Inflammatory macrophage treated with lipopolysaccharide for 4 hours (primary cell): ENCODE results near the gene TNRC18.

Experiments used
- DNase-seq: peaks from one replicate; pipeline ENCODE4 v3.0.0-alpha.2; 2020

Gene TNRC18

GRCh38 chr7:5448378-5449037 lies 24.9 kb upstream of the TNRC18 start:
- DNase-seq, result no peak

- no peak for DNase-seq
Measured at GRCh38 chr7:5445981-5446594, 22.5 kb upstream of the TNRC18 start.

DNA sequence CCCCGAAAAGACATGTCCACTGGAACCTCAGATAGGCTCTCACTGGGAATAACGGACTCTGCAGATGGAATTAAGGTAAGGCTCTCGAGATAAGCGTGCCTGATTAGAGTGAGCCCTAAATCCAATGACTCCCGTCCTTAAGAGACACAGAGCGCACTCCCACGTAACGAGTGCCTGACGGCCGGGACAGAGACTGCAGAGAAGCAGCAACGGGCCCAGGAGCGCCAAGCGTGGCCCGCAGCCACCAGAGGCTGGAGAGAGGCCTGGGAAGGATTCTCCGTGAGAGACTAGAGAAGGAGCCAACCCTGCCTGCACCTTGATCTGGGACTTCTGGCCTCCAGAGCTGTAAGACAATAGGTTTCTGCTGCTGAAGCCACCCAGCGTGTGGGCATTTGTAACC lies 20.0 kb upstream of the TNRC18 start:
- DNase-seq, result no peak

- DNase-seq, result no peak
Measured at GRCh38 chr7:5442757-5443305, 19.2 kb upstream of the TNRC18 start.

DNA sequence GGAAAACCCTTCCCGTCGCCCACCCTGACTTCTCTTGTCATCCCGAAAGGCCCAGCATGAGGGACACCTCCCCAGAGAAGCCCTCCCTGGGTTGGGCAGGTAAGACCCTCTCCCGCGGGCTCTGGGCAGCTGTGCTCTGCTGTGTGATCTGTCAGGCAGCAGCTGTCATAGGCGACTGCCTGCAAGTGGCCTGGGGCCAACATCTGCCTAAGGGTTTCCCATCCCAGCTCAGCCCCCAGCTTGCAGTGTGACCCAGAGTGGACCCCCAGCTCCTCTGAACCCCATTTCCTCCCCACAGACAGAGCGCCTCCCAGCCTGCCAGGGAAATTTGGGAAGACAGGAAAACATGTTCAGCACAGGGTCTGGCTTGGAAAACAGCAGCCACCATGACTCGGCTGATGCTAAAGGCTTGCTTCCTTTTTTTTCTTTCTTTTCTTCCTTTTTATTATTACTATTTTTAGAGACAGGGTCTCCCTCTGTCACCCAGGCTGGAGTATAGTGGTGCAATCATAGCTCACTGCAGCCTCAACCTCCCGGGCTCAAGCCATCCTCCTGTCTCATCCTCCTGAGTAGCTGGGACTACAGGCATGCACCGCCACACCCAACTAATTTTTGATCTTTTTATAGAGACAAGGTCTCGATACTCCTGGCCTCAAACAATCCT lies 18.3 kb upstream of the TNRC18 start:
- no peak for DNase-seq

DNA sequence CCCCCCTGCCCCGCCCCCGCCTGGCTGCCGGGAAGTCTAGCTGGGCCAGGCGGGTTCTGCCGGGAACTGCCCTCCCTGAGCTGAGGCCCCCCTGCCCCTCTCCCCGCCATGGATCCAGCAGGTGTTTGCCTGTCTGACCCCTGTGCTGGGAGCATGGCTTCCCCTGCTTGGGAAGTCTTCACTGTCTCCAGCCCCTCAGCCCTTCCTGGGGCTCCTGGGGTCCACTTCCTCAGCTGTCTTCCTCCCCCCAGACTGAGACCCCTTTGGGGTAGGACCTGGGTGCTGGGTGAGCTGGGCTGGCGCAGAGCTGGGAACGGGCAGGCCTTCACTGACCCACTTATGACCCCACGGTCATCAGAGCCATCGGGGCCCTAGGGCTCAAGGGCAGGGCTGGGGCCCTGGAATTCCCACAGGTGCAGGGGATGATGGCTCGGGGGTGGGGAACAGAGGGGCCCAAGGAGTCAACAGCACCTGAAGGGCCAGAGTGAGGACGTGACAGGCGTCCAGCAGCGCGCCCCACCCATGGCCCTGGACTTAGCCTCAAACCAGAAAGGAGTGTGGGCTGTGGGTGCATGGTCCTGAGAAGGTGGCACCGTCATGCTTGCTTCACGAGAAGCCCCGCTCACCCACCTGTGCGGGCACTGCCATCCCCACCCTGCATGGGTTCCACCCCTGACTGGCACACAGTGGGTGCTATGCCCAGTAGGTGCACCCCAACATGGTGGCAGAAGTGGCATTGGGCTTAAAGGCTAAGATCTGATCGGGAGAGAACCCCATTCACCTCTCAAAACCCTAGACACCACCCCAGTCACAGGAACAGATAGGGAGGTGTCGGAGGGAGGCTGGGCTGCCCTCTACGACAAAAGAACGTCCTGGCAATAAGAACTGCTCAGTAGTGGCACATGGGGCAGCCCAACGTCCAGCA lies 16.2 kb upstream of the TNRC18 start:
- no peak for DNase-seq

DNA sequence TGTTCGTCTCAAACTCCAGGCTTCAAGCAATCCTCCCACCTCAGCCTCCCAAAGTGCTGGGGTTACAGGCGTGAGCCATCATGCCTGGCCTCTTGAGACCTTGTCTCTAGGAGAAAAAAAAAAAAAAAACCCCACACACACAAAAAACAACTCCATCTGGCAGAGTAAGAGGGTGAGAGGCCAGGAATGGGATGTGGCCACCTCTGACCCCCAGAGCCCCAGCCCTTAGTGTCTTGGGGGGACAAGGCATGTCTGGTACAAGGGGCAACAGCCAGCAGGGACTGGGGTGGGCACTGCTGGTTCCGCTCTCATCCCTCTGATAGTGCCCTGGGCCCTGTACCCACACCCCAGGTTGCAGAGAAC lies 15.6 kb upstream of the TNRC18 start:
- DNase-seq, result no peak

DNA sequence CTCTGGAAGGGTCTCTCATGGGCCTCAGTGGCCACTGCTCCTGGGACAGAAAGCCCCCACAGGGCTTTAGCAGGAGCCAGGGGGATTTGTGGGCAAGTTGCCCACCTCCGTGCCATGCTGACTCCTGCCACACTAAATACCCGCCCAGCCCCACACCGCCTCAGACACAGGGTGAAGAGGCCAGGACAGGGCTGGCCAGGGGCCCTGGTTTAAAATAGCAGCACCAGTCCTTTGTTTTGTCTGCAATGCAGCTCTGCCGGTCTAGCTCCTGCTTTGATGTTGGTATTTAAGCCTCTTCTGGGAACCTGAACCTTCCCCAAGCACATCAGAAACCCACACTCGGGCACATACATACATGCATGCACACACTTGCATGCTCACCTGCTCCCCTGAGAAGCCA lies 14.4 kb upstream of the TNRC18 start:
- no peak for DNase-seq

DNA sequence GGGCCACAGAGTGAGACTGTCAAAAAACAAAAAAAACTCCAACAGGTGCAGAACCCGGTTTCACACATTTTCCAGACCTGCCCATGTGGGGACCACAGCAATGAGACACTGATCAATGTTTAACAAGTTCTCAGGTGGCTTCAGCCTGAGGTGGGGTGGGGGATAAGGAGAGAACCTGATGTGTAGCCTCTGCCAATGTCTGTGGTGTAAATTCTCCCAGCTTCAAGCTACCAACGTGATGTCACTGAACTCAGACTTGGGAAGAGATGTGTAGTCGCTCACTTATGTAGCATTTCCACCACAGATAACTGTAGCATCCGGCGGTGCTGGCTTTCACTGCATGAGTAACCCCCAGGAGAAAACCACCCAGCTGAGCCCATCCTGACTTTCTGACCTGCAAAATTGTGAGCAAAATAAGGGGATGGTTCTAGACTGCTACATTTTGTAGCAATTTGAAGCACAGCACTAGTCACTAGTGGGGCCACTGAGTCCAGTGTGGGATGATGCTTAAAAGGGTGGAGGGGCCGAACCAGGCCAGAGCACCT lies 13.8 kb upstream of the TNRC18 start:
- no peak for DNase-seq

DNA sequence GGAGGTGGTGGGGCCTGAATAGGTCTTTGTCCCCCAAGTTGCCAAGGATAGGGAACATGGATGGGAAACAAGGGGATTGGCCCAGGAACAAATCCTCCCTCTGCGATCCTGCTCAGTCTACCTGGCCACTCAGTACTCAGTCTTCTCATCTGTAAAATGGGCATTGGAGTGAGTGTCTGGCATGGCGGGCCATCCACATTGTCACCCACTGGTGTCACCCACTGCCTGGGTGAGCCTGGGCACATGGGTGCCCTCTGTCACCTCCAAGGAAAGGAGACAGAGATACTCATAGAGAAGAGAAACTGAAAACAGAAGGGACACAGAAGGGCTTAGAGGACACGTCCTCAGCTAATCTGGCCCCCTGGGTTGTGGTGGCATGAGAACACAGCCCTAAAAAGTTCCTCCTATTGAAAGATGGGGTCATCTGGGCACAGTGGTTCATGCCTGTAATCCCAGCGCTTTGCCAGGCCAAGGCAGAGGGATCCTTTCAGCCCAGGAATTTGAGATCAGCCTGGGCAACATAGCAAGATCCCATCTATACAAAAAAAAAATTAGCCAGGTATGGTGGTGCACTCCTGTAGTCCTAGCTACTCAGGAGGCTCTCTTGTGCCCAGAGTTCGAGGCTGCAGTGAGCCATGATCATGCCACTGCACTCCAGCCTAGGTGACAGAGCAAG lies 12.5 kb upstream of the TNRC18 start:
- DNase-seq, result no peak

DNA sequence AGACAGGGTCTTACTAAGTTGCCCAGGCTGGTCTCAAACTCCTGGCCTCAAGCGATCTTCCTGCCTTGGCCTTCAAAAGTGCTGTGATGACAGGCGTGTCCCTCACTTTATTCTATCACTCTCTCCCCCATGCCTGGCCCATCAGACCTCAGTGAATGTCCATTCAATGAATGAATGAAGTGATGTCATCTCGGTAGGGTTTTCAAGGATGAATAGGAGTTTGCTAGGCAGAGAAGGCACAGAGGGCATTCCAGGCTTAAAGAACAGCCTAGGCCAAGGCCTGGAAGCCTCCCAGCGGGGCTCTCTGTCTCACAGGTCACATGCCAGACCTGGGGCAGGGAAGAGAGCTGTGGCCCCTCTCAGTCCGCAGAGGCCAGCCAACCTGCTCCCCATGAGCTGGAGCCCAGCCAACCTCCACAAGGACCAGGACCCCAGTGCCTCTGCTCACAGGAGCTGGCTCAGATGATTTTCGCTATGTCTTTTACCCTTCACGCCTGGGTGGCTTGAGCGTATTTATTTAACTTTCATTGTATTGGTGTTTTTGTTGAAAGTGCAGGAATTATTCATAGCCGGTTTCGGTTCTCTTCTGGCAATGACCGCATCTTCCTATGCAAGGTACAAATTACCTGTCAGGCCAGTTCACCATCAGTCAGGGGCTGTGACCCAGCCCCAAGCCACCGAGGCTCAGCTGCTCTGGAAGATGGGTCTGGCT lies 11.8 kb upstream of the TNRC18 start:
- no peak for DNase-seq

DNA sequence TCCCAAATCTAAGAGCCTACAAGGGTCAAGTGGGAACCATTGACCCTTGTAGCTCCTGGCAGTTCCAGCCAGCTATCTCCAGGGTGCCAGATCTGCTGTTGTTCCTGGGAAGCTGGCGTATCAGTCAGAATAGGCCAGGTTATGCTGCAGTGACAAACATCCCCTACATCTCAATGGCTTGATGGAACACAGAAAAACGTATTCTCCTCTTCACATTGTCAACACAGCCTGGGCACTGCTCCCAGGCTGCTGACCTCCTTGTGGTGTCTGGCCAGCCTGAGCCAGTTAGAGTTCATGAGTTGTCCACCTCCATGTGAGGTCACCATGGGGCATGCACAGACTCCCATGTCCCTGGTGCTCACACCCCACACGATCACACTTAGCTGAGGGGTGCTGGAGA lies 9.5 kb upstream of the TNRC18 start:
- no peak for DNase-seq

DNA sequence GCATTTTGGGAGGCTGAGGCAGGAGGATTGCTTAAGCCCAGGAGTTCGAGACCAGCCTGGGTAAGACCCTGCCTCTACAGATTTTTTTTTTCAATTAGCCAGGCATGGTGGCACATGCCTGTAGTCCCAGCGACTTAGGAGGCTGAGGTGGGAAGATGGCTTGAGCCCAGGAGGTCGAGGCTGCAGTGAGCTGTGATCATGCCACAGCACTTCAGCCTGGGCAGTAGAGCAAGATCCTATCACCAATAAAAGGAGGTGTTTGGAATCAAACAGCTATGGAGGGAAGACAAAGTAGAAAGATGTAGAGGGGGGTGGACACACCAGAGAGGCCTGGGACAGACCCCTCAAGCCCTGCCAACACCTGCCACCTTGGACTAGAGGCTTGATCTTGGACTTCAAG lies 9.1 kb upstream of the TNRC18 start:
- DNase-seq, result no peak

GRCh38 chr7:5431560-5432015 lies 8.0 kb upstream of the TNRC18 start:
- no peak for DNase-seq

DNA sequence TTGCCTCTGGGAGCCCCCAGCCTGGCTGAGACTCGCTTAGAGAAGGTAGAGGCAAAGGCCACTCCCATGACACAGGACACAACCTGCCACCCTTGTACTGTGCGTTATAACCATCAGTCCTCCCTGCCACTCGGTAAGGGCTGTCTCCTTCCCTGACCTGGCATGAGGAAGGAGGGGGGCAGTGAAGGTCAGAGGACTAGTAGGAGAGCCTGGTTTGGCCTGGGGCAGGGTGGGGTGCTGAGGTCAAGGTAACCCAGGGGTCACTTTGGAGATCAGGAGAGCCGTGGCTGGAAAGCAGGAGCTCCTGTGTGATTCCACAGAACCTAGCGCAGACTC lies 6.9 kb upstream of the TNRC18 start:
- no peak for DNase-seq

DNA sequence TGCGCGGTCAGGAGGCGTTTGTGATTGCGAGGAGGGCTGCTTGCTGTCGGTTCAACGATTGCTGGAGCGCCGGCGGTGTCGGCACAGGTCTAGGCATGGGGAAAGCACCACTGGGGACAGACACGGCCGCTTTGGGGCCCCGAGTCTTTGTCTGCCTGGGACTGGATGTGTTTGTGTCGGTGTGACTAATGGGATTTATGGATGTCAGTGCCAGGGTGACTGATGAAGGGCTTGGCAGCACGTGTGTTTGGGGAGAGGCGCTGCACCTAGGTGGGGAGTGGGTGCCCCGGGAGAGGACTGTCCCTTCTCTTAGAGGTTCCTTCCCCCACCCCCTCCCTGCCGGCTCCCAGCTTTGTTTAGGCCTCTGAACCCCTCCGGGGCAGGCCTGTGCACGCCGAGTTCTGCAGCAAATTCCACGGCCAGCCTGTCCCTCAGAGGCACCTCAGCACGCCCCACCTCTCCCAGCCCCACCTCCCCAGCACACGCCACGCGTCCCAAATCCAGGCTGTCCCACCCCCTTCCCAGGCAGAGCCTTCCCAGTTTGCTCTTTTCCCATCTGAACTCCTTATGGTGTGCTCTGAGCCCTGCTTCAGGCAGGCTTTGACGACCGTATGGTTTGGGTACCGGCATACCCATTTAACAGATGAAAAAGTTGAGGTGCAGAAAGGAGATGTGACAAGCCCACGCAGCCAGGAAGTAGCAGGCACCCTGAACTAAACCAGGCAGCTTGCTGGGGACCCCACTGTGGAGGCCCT lies 6.4 kb upstream of the TNRC18 start:
- DNase-seq, result no peak

GRCh38 chr7:5429253-5429856 lies 5.7 kb upstream of the TNRC18 start:
- DNase-seq, result no peak

DNA sequence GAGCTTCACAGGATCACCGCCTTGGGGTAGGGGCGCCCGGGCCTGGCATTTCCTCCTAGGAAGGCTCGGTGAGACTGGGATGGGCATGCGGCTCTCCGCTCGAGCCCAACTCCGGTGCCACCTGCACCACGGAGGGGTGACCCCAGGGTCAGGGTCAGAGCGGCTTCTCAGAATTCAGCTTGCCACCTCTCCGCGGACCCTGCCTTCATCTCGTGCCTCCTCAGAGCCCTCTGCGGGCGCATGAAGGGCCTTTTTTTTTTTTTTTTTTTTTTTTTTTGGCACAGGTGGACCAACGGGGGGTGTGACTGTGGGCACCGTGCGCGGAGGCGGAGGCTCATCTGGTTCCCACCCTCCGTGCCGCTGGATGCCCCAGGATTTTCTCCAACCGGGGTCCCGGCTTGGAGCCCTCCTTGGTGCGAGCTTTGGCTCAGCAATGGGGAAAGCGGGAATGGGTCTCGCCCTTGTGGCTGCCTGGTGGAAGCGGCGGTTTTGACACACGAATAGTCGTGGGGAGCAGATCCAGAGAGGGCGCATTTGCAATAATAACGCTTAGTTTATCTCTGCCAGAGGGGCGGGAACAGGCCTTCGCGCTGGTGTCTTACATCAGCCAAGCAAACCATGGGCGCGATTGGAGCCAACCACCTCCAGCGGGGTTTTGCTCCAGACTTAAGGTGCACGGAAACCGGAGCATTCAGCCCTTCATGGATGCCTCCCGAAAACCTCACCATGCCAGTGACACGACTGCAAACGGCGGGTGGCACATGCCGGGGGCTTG lies 5.0 kb upstream of the TNRC18 start:
- peak; percentile 63 for DNase-seq

- no peak for DNase-seq
Measured at GRCh38 chr7:5426226-5426475, 2.5 kb upstream of the TNRC18 start.
